Fibroblast of pulmonary artery (primary cell): ENCODE data around the gene LZTS2.

ENCODE experiments used
- DNase-seq: peaks from one replicate; pipeline ENCODE4 v3.0.0-alpha.2; 2010; ENCODE audit warnings: low read depth
- H3K4me3 ChIP-seq: replicated peaks from 2 replicates; pipeline ENCODE4 v1.5.1; 2011; ENCODE audit warnings: low read depth, mild to moderate bottlenecking, control low read depth, low read length, moderate library complexity
- TF ChIP-seq, protein P1 (sequence below): IDR thresholded peaks from 2 replicates; pipeline ENCODE4 v1.5.1; 2011; ENCODE audit warnings: mild to moderate bottlenecking, control low read depth, low read length, inconsistent platforms; ENCODE audit errors: missing control alignments

Gene LZTS2

DNA sequence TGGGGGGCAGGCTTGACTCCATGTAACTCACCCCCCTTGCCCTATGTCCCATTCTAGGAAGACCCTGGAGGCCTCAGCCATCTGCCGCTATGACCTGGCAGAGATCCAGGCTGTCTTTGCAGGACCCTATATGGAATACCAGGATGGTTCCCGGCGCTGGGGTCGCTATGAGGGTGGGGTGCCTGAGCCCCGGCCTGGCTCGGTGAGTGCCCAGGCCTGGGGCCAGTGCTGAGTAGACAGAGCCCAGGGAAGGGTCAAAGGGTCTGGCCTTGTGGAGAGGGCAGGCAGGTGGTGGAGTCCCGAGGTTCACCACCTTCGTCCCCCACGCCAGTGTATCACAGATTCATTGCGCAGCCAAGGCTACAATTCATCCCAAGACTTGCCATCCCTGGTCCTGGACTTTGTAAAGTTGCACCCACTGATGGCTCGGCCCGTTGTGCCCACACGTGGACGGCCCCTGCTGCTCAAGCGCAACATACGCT is 19.8 kb upstream of the LZTS2 start:
- DNase-seq, result no peak
- TF ChIP-seq, protein P1, sequence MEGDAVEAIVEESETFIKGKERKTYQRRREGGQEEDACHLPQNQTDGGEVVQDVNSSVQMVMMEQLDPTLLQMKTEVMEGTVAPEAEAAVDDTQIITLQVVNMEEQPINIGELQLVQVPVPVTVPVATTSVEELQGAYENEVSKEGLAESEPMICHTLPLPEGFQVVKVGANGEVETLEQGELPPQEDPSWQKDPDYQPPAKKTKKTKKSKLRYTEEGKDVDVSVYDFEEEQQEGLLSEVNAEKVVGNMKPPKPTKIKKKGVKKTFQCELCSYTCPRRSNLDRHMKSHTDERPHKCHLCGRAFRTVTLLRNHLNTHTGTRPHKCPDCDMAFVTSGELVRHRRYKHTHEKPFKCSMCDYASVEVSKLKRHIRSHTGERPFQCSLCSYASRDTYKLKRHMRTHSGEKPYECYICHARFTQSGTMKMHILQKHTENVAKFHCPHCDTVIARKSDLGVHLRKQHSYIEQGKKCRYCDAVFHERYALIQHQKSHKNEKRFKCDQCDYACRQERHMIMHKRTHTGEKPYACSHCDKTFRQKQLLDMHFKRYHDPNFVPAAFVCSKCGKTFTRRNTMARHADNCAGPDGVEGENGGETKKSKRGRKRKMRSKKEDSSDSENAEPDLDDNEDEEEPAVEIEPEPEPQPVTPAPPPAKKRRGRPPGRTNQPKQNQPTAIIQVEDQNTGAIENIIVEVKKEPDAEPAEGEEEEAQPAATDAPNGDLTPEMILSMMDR, result no peak
- no peak overlapping the region for H3K4me3 ChIP-seq

DNA sequence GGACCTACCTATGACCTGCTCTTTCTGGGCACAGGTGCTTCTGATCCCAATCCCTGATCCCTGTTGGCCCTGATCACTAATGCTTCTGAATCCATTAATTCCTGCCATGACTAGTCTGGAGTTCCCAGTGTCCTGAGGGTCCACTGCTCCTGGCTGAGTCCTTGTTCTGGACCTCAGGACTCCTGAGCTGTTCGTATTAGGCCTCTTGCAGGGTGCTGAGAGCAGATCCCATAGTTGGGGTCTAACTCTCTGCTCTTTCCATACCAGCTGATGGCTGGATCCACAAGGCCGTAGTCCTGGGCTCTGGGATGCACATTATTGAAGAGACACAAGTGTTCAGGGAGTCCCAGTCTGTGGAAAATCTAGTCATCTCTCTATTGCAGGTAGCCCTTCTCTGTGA is 19.3 kb upstream of the LZTS2 start:
- no peak for DNase-seq
- H3K4me3 ChIP-seq, result no peak overlapping the region
- TF ChIP-seq, protein P1, result no peak

DNA sequence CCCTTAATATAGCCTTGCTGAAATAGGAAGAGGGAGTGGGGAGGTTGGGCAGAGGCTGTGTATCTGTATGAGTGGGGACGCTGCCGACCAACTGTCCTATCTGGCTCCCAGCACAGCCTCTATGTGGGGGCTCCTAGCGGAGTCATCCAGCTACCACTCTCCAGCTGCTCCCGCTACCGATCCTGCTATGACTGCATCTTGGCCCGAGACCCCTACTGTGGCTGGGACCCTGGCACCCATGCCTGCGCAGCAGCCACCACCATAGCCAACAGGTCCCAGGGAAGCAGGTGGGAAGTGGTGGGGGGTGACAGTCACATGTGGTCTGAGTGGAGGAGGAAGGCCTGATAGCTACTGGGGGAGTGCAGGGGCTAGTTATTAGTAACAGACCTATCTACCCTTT is 18.9 kb upstream of the LZTS2 start:
- DNase-seq, result no peak
- no peak overlapping the region for H3K4me3 ChIP-seq
- TF ChIP-seq, protein P1, result no peak

DNA sequence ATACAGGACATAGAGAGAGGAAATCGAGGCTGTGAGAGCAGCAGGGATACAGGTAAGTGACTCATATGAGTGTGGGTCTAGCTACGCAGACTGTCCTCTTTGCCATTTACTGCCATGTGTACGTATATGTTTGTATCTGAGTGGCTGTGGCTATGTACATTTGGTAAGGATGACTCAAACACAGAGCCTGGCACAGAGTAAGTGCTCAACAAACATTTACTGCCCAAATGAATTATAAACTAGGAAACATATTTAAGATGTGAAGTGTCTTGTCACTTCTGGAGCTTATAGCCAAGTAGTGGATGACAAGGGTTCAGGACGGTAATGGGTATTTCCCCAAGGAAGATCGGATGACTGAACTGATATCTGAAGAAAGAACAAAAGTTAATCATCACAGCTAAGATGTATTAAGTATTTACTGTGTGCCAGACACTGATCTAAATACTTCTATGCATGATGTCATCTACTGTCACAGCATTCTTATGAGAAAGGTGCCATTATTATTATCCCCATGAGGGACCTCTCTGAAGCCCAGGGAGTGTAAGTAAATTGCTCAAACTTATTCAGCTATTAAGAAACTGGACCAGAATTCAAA is 18.3 kb upstream of the LZTS2 start:
- no peak overlapping the region for H3K4me3 ChIP-seq
- TF ChIP-seq, protein P1, result no peak
- DNase-seq, result no peak

DNA sequence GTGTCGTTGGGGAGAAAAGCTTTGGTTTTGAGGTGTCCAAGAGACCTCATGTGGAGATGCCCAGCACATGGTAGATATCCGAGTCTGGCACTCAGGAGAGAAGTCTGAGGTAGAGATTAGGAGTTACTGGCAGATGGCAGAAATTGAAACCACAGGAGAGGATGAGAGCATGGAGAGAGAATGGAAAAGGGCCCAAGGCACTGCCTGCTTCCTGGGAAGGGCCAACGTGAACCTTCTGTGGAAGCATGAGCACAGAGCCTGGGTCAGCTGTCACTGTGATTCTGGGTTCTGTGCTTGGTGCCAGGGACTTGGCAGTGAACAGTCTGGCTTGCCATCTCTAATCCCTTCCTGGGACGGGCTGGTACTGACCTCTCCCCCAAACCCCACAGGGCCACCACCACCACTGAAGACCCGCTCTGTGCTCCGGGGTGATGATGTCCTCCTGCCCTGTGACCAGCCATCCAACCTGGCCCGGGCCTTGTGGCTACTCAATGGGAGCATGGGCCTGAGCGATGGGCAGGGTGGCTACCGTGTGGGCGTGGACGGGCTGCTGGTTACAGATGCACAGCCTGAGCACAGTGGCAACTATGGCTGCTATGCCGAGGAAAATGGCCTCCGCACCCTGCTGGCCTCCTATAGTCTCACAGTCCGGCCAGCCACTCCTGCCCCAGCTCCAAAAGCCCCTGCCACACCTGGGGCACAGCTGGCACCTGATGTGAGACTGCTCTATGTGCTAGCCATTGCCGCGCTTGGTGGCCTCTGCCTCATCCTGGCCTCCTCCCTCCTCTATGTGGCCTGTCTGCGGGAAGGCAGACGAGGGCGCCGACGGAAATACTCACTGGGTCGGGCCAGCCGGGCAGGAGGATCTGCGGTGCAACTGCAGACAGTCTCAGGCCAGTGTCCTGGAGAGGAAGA is 16.4 kb upstream of the LZTS2 start:
- H3K4me3 ChIP-seq, result no peak overlapping the region
- TF ChIP-seq, protein P1, result no peak
- no peak for DNase-seq

DNA sequence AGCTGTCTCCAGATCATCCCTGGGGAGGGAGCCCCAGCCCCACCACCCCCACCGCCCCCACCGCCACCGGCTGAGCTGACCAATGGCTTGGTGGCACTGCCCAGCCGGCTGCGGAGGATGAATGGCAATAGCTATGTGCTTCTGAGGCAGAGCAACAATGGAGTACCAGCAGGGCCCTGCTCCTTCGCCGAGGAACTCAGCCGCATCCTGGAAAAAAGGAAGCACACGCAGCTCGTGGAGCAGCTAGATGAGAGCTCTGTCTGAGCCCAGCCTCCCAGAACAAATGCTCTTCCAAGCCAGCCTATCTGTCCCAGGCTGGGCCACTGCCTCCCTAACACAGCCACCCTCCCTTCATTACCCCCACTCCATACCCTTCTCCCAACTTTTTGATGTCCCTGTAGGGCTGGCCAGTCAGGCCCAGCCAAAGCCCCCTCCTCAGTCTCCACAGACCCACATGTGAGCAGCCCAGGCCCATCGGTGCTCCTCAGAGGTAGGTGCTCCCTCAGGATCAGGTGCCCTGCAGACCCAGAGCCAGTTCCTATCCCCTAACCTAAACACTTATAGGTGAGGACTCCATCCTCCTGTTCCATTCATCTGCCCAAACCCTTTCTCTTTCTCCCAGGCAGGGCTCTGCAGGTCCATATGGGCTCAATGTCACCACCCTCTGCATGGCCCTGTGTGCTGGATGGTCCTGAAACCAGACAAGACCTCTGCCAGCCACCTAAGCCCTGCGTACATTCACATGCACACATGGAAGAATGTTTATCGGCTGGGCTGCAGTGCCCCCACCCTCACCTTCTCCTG is 15.5 kb upstream of the LZTS2 start:
- TF ChIP-seq, protein P1, result no peak
- no peak overlapping the region for H3K4me3 ChIP-seq
- no peak for DNase-seq
